Ishikawa (cell line): ENCODE results near the gene MACROD2.

Experiments
- CEBPB ChIP-seq: IDR thresholded peaks from 2 replicates; pipeline ENCODE4 v1.6.1; 2012
- CREB1 ChIP-seq: IDR thresholded peaks from 2 replicates; pipeline ENCODE4 v1.6.1; 2012; ENCODE audit warnings: low read depth
- EGR1 ChIP-seq: IDR thresholded peaks from 2 replicates; pipeline ENCODE4 v1.6.1; 2012
- EP300 ChIP-seq: IDR thresholded peaks from 2 replicates; pipeline ENCODE4 v1.6.1; 2012; ENCODE audit warnings: borderline replicate concordance
- FOXM1 ChIP-seq: IDR thresholded peaks from 2 replicates; pipeline ENCODE4 v1.6.1; 2012; ENCODE audit warnings: low read depth, borderline replicate concordance
- NFIC ChIP-seq: IDR thresholded peaks from 2 replicates; pipeline ENCODE4 v1.6.1; 2012
- RAD21 ChIP-seq: IDR thresholded peaks from 2 replicates; pipeline ENCODE4 v1.6.1; 2012; ENCODE audit warnings: low read depth
- REST ChIP-seq: IDR thresholded peaks from 2 replicates; pipeline ENCODE4 v1.6.1; 2012; ENCODE audit warnings: low read depth, mild to moderate bottlenecking
- TAF1 ChIP-seq: IDR thresholded peaks from 2 replicates; pipeline ENCODE4 v1.6.1; 2012; ENCODE audit warnings: low read depth, mild to moderate bottlenecking
- TCF12 ChIP-seq: IDR thresholded peaks from 2 replicates; pipeline ENCODE4 v1.6.1; 2012; ENCODE audit warnings: low read depth
- TEAD4 ChIP-seq: IDR thresholded peaks from 2 replicates; pipeline ENCODE4 v1.6.1; 2012
- YY1 ChIP-seq: IDR thresholded peaks from 2 replicates; pipeline ENCODE4 v1.6.1; 2012; ENCODE audit warnings: low read depth
- ZBTB7A ChIP-seq: IDR thresholded peaks from 2 replicates; pipeline ENCODE4 v1.6.1; 2012; ENCODE audit warnings: low read depth
- TF ChIP-seq, protein P1 (sequence below): IDR thresholded peaks from 2 replicates; pipeline ENCODE4 v1.6.1; 2012
- TF ChIP-seq, protein P2 (sequence below): IDR thresholded peaks from 2 replicates; pipeline ENCODE4 v1.6.1; 2012

Gene MACROD2

DNA sequence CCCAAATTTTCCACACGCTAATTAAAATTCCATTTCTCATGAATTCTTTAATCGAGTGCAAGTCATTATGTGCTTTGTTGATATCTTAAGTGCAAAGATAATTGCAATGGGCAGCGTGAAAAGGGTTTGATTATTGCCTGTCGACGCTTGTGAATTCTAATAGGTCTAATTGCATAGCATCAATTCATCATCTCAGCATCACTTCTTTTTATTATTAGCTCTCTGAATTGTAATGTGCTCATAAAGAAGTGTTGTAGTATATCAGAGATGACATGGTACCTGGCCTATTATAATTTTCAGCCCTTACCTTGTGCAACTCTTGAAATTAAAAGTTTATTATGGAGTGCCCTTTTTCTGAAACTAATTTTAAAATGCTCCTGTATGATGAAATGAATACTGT lies 1208.9 kb downstream of the MACROD2 start:
- no peak for TF ChIP-seq CEBPB
- no peak for TF ChIP-seq RAD21
- TF ChIP-seq, protein P1, sequence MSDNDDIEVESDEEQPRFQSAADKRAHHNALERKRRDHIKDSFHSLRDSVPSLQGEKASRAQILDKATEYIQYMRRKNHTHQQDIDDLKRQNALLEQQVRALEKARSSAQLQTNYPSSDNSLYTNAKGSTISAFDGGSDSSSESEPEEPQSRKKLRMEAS = no peak
- TF ChIP-seq ZBTB7A = no peak
- no peak for TF ChIP-seq TEAD4
- no peak for TF ChIP-seq EGR1
- TF ChIP-seq TAF1 = no peak
- TF ChIP-seq FOXM1 = no peak
- no peak for TF ChIP-seq CREB1
- TF ChIP-seq, protein P2, sequence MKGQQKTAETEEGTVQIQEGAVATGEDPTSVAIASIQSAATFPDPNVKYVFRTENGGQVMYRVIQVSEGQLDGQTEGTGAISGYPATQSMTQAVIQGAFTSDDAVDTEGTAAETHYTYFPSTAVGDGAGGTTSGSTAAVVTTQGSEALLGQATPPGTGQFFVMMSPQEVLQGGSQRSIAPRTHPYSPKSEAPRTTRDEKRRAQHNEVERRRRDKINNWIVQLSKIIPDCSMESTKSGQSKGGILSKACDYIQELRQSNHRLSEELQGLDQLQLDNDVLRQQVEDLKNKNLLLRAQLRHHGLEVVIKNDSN = no peak
- no peak for TF ChIP-seq EP300
- no peak for TF ChIP-seq YY1
- TF ChIP-seq REST = no peak
- TF ChIP-seq TCF12 = no peak
- TF ChIP-seq NFIC = no peak

- no peak for TF ChIP-seq TCF12
- no peak for TF ChIP-seq REST
- no peak for TF ChIP-seq RAD21
- TF ChIP-seq YY1 = no peak
- TF ChIP-seq ZBTB7A = no peak
- TF ChIP-seq NFIC = no peak
- TF ChIP-seq, protein P1 = no peak
- TF ChIP-seq CREB1 = no peak
- TF ChIP-seq EGR1 = no peak
- TF ChIP-seq EP300 = no peak
- TF ChIP-seq TEAD4 = no peak
- TF ChIP-seq, protein P2 = no peak
- TF ChIP-seq TAF1 = no peak
- no peak for TF ChIP-seq FOXM1
- no peak for TF ChIP-seq CEBPB
Observed at GRCh38 chr20:15205028-15205427, 1209.7 kb downstream of the MACROD2 start.

DNA sequence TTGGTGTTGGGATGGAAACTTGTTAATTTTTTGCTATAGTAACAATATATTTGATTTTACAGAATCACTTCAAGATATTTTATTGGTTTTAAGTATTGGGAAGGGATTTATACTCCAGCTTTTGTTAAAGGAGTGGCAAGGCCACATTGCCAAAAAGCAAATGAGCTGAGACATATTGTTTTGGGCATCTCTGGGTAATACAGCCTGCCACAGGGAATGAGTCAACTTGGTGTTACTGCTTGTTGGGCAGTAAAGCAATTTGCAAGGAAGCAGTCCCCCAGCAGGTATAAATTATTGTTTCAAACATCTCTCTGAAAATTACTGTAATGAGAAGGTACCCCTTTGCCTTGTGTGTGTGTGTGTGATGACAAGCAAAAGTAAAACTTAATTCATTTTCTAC lies 1210.4 kb downstream of the MACROD2 start:
- TF ChIP-seq FOXM1 = no peak
- no peak for TF ChIP-seq REST
- TF ChIP-seq ZBTB7A = no peak
- TF ChIP-seq TCF12 = no peak
- TF ChIP-seq RAD21 = no peak
- TF ChIP-seq YY1 = no peak
- TF ChIP-seq EGR1 = no peak
- TF ChIP-seq EP300 = no peak
- TF ChIP-seq, protein P1 = no peak

DNA sequence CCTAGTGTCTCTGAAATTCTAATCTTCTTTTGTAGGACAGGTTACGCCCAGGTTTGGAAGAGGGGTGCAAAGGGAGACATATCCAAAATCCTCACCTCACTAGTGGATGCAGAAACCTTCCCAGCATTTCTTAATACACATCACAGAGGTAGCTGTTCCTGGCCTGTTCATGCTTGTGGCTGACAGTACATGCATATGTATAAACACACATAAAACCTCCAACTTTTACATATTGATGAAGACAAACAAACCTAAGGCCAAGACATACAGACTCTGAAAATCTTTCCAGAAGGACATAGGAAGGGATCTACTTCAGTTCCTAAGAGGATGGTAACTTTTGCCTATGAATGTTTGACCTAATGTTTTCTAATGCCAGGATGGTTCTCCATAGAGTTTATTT lies 1214.2 kb downstream of the MACROD2 start:
- TF ChIP-seq NFIC = no peak
- TF ChIP-seq EP300 = no peak
- TF ChIP-seq, protein P1 = no peak
- TF ChIP-seq CREB1 = no peak
- TF ChIP-seq TEAD4 = no peak
- no peak for TF ChIP-seq FOXM1
- no peak for TF ChIP-seq YY1
- no peak for TF ChIP-seq REST
- no peak for TF ChIP-seq EGR1
- no peak for TF ChIP-seq TAF1
- no peak for TF ChIP-seq CEBPB
- TF ChIP-seq TCF12 = no peak
- no peak for TF ChIP-seq RAD21
- no peak for TF ChIP-seq ZBTB7A
- TF ChIP-seq, protein P2 = no peak
